GM19467 (cell line): ENCODE data around the gene VPS37C.
"Not testable (repeated sequence)": the region's sequence is repeated elsewhere in the genome, so short reads cannot be mapped to it uniquely, and the experiment has no call there.

Source experiments
- ATAC-seq: cut with Tn5 transposase; IDR thresholded peaks from one replicate; pipeline ENCODE4 v1.9.1; 2021; ENCODE audit warnings: mild to moderate bottlenecking, moderate library complexity; ENCODE audit not compliant: unreplicated experiment

VPS37C gene

GRCh38 chr11:61102667-61103571 is 58.3 kb downstream of the VPS37C start:
- ATAC-seq = no peak

DNA sequence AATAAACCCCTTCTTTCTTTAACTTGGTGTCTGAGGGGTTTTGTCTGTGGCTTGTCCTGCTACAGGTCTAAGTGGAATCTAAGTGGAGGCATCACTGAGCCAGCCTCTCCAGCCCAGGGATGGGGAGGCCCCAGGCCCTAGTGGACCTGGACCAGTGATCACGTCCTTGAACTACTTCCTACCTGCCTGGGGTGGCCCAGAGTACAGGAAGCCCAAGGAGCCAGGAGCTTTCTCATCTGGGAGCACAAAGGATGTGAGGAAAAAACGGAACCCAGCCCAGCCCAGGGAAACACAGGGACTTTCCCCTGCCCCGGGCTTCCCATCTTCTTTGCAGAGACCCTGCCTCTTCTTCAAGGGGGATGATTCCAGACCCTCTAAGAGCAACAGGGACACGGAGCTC is 62.4 kb downstream of the VPS37C start:
- ATAC-seq = no peak

GRCh38 chr11:61098261-61098660 is 63.0 kb downstream of the VPS37C start:
- not testable (repeated sequence) for ATAC-seq

DNA sequence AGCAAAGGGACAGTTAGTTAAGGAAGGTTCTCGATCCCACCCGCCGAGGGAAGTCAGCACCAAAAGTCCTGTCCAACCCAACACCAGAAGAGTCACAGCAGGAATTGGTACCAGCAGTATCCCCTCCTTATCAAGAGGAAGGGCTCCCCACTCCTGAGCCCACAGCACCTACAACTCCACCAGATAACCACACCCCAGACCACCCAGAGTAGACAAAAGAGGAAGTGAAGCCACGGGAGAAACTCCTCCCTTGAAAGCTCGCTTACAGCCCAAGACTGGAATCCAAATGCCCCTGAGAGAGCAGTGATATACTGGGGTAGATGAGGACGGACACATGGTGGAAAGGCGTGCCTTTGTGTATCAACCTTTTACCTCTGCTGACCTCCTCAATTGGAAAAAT is 66.2 kb downstream of the VPS37C start:
- ATAC-seq = no peak

GRCh38 chr11:61094167-61094566 is 67.1 kb downstream of the VPS37C start:
- not testable (repeated sequence) for ATAC-seq

DNA sequence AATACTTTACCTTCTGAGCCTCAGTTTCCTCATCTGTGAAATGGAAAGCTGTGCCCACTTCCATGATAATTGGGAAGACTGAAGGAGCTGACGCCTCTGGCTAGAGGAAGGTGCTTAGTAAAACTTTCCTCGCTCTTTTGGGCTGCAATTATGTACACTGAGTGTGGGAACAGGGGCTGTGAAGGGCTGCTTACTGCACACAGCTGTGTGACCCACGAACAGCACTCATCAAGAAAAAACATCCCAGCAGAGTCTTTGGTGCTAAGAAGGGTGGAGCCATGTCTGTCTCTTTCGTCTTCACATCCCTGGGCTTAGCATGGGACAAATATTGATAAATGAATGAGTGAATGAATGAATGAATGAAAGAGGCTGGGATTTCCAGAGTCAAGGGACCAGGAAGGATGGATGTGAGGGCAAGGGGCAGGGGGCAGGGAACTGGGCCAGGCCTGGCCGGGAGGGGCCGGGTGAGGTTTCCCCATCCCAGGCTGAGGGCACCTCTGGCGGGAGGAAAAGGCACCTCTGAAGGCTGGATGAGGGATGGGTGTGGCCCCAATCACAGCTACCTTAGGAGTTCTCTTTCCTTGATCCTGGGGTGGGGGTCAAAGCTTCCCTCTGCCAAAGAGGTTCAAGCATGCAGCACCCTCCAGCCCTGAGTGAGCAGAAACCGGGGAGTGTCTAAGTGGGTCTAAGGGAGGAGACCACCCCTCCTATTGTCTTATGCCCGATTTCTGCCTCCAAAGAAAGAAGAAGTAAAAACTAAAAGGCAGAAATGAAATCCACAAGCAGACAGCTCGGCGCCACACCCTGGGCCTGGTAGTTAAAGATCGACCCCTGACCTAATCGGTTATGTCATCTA is 68.1 kb downstream of the VPS37C start:
- no peak for ATAC-seq

- ATAC-seq = no peak
Measured at GRCh38 chr11:61092280-61092766, 68.9 kb downstream of the VPS37C start.

DNA sequence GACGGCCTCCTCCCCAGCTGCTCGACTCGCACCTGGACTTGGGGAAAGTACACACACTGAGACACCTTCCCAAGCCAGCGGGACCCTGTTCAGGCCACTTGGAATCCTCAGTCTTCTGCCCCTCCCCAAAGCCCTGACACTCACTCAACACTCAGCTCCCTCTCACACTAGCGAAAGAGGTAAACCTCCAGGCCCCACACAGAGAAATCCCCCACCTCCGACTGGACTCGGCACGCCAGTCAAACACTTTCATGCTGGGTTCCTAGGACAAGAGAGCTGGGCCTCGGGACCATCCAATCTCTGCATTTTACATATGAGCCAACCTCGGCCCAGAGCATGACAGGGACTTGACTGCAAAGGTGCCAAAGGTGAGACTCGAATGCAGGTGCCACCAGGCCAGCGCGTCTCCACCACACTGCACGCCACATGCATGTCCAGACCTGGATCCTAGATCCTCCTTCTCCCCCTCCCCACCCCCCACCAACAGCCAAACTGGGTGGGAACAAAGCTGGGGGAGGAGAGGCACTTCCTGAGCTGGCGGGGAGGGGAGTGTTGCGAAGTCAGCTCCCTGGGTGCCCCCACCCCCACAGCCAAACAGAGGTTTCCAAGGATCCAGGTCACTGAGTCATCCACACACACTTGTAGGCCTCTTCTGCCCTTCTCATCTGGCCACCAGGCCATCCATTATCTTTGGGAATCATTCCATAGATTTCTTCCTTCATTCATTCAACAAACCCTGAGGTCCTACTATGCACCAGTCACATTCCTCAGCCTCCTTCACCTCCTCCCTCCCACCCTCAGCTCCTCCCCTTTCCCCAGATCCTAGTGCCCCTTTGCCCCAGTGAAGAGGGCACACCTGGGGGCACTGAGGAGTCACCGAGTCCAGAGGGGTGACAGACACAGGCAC is 69.6 kb downstream of the VPS37C start:
- ATAC-seq = no peak

DNA sequence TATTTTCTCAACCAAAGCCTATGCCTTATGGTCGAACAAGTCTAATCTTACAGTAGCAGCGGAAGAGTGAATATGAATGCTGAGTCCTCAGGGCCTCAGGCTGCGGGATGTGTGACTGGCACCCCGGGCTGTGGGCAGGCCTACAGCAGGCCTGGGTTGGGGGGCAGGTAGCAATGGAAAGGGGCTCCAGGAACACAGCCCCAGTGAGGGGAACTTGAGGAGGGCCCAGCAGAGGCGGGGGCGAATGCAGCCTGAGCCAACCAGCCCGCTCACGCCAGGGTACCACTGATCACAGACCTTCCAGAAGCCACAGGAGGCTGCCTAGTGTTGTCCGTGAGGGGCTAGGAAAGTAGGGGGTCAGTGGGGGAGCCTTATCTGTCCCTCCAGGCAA is 70.2 kb downstream of the VPS37C start:
- ATAC-seq = no peak

DNA sequence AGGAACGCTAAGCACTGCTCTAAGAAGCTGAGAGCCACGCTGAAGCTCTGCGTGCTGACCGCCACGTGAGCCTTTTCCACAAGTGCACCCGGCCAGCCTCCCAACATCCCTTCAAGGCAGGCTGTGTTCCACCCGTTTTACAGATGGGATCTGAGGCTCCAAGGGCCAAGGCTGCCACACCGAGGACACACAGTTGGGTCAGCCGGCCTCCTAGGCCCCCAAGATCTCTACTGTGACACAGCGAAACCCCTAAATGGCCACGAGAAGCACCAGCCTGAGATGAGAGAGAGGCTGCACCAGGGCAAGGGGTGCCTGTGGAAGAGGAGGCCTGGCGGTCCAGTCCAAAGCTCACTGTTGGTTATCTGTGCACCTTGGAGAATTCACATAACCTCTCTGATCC is 70.7 kb downstream of the VPS37C start:
- ATAC-seq = no peak

DNA sequence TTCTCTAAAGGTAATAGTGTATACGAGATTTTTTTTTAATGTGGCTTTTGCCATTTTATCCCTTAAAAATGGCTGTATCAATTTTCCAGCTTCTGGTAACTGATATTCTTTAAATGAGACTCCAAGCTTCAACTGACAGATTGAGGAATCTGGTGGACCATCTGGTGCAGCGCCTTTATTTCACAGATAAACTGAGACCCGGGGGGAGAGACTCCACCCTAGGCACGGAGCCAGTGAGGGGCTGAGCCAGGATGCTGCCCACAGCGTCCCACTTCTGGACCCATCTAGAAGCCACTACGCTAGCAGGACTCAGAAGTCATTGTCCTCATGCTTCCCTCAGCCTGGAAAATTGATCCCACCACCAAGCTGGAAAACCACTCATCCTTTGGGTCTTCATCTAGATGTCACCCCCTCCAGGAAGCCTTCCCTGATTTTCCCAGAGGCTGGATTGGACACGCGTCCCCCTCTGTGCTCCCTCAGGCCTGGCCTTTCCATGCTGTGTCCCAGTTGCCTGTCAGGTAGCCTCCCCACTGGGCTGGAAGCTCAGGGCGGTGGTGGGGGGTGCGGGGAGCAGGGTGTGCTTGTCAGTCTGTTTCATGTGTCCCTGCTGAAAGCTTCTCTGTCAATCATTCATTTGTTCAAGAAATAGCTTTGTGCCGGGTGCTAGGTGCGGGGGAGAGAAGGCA is 71.3 kb downstream of the VPS37C start:
- ATAC-seq = no peak

GRCh38 chr11:61087426-61088119 is 73.7 kb downstream of the VPS37C start:
- ATAC-seq = no peak

DNA sequence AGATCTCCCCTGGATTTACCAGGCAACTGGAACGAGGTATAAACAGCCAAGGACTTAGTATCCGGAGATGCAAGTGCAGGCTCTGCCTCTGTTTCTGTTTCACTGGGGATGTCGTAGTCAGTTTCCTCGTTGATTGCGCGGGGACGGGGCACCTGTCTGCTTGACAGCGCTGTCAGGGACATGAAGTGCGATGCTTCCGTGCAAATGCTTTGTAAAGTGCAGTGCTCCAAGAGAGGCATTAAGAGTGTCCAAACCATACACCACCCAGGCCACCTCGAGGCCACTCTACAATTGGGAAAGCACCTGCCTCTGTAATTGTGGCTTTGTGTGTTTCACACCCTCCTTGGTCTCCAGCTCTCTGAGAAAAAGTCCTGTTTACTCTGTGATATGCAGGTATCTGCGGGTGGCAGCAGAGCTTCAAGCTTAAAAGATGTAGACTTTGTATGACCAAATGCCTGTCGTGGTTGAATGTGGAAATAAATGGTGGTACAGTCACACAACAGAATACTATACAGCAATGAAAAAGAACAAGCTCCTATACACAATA is 77.6 kb downstream of the VPS37C start:
- ATAC-seq = no peak

DNA sequence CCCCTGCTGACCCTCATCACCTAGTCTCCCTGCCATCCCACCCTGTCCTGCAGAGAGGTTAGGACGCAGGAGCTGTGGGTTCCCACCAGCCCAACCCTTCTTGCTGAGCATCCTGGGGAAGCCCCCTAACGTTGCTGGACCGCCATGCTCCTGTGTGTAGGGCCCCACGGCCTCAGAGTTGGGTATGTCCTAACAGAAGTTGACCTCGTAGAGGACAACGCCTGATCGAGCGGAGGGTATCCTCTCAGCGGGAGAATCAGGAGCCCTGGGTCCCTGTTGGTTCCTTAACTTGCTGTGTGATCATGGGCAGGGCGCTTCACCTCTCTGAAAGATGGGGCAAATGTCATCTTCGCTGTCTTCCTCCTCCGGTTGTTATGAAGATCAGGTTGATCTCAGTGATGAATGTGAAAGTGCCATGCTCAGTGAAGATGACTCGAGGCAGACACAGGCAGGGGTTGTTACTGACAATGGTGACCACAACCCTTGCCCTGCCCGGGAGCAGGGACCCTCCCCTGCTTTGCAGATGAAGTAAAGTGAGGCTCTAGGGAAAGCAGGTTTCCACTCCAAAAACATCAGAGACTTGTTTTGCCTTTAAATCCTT is 78.2 kb downstream of the VPS37C start:
- ATAC-seq = no peak

GRCh38 chr11:61082062-61082870 is 79.0 kb downstream of the VPS37C start:
- ATAC-seq = no peak

DNA sequence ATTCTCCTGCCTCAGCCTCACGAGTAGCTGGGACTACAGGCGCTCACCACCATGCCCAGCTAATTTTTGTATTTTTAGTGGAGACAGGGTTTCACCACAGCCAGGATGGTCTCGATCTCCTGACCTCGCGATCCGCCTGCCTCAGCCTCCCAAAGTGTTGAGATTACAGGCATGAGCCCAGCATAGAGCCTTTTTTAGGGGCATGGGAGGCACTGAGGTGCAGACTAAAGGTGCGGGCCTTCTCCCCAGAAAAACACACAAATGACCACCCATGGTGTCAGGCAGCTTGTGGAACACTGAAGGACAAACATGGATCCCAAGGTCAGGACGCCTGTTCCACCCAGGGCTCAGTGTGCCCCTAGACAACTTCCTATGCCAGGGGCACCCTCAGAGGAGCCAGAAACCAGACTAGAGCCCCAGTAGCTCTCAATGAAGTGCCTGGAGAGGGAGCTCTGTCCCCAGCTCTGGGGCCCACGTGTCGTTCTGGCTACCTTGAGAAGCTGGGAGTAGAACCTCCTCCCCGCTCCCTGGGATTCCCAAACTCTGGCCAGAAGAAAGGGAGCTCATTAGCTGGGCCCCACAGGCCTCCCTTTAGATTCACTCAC is 80.1 kb downstream of the VPS37C start:
- no peak for ATAC-seq

DNA sequence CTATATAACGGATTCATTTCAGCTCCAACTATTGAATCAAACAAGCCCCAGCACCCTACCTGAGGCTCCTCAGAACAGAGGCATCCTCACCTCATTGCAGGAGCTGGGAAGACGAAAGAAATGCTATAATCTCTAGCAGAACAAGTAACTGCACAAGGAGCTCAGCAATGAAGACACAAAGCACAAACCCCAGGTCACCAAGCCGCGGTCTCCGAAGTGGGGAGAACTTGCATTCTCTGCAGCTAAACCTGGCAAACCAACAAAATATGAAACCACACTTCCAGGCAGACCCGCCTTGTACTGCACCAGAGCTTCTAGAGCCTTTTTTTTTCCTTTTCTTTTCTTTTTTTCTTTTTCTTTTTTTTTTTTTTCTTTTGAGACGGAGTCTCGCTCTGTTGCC is 80.7 kb downstream of the VPS37C start:
- ATAC-seq = no peak
